Heart right ventricle (tissue), 16 donors: ENCODE data around the gene INTS12. TPM values are rescaled to one million over a fixed set of nuclear protein-coding genes. Genes with fewer than 3 reads are reported as not detected.
"Not testable (repeated sequence)": the region's sequence is repeated elsewhere in the genome, so short reads cannot be mapped to it uniquely, and the experiment has no call there.

Source experiments
- ATAC-seq, 8 donors: fragments of 200-7000 bp; cut with Tn5 transposase; one replicate each; pipeline ENCODE4 v1.9.1; 2020; ENCODE audit warnings: mild to moderate bottlenecking in 8 of 8, moderate library complexity in 8 of 8, moderate number of reproducible peaks in 1 of 8
- DNase-seq, 2 donors: peaks; one replicate each; pipeline ENCODE4 v3.0.0-alpha.2; 2020
- H3K27ac ChIP-seq, 10 donors: fragments of 200-600 bp; sonication (generic) in 2 of 10; one replicate each; pipeline versions ENCODE4 v1.5.0 to v1.8.0; 2020 to 2022; ENCODE audit warnings: mild to moderate bottlenecking in 3 of 10
- H3K27me3 ChIP-seq, 7 donors: fragments of 200-600 bp; one replicate each; pipeline ENCODE4 v1.8.0; 2021 to 2022; ENCODE audit warnings: mild to moderate bottlenecking in 2 of 7
- H3K36me3 ChIP-seq, 9 donors: fragments of 200-600 bp; sonication (generic) in 1 of 9; one replicate each; pipeline versions ENCODE4 v1.5.0 to v1.8.0; 2020 to 2022; ENCODE audit warnings: mild to moderate bottlenecking in 2 of 9
- H3K4me1 ChIP-seq, 9 donors: fragments of 200-600 bp; sonication (generic) in 1 of 9; one replicate each; pipeline versions ENCODE4 v1.5.0 to v1.8.0; 2020 to 2022; ENCODE audit warnings: mild to moderate bottlenecking in 4 of 9
- H3K4me3 ChIP-seq, 10 donors: fragments of 200-600 bp; sonication (generic) in 2 of 10; one replicate each; pipeline versions ENCODE4 v1.5.0 to v1.8.0; 2020 to 2022; ENCODE audit warnings: mild to moderate bottlenecking in 7 of 10, moderate library complexity in 2 of 10
- H3K9me3 ChIP-seq, 11 donors: fragments of 200-600 bp in 10 of 11; sonication (generic) in 2 of 11; one replicate each; pipeline versions ENCODE4 v1.5.0 to v1.8.0; 2013 to 2022; ENCODE audit warnings: mild to moderate bottlenecking in 2 of 11, control low read depth in 1 of 11, moderate library complexity in 1 of 11
- CTCF ChIP-seq, 9 donors: fragments of 200-600 bp; sonication (generic) in 2 of 9; IDR thresholded peaks; one replicate each; pipeline versions ENCODE4 v1.5.0 to v1.8.0; 2021 to 2022; ENCODE audit warnings: antibody characterized with exemption in 9 of 9, mild to moderate bottlenecking in 5 of 9, moderate library complexity in 1 of 9
- WGBS, 2 donors: extraction: QIAGEN DNeasy Blood & Tissue Kit; methylation state at CpG; one replicate each; pipeline ENCODE4 v1.1.7; 2013; ENCODE audit warnings: inconsistent platforms in 1 of 2; 5-methylcytosine and 5-hydroxymethylcytosine counted together
- intact Hi-C, 10 donors: fragments of 100-400 bp; cut with DNase I; formaldehyde crosslinking; loops; one replicate each; pipeline versions ENCODE4 v1.11.1 to v1.14.2; 2022
- polyA plus RNA-seq, 2 donors: library from polyadenylated mRNA; stranded (reverse); fragments of 200-250 nt; gene quantifications; one replicate each; pipeline ENCODE4 v1.2.3, GENCODE V29; 2013
- total RNA-seq, 10 donors: library from RNA; stranded (reverse); fragmentation: NEBNext Ultra II Directional in 3 of 10; extraction: Animal tissue kit (Norgen Biotek cat#: 25700) in 3 of 10; gene quantifications; one replicate each; pipeline versions ENCODE4 v1.2.1 to v1.2.4, GENCODE V29; 2021 to 2023
- donor health status: Arrhythmogenic right ventricular cardiomyopathy.
- donor health status: ischemic (EF 13 %, LVEDD 7.1; RV severe dilation, severe dysfunction).
- donor health status: healthy with polysubstance abuse.
- donor health status: DM: no; HTN: yes; CAD: no.
- donor health status: DM: no; HTN: no; CAD: no.
- donor health status: ischemic (EF 25% LVEDD 6.9; RV normal size, moderate dysfunction).
- donor health status: ischemic (EF 25% LVEDD 5.7; RV mildly dilated, moderate dysfunction).
- donor health status: healthy.
- donor health status: DM: yes; HTN: yes; CAD: no.
- donor health status: Ischemic cardiomyopathy.
- donor health status: ischemic (EF 35%, LVEDD 5.7; RV mildly dilated, moderate dysfunction).
- donor health status: nonischemic (EF 11% LVEDD 7.7; RV severe dilation, severe dysfunction).
- donor health status: DM: yes; HTN: yes; CAD: no.
- donor health status: PGD.
- donor health status: ischemic (EF 29% LVEDD 5.4; RV normal size, mild dysfunction).
- donor health status: nonischemic (EF 23%, LVEDD 6.1; RV moderate dilation, normal function).

Gene INTS12
- total and polyA plus RNA-seq, 12 donors, result 7.8 to 27.5 (median 22.3) TPM

- Histone ChIP-seq H3K27ac (peak overlapping the region in 9 of 10 donors; percentile 77 to 92 (median 85)), H3K4me3 (peak overlapping the region; percentile 68 to 98 (median 86)), H3K27me3 (no peaks in the 10 kb centered on the region), H3K9me3 (no peaks in the 10 kb centered on the region), H3K36me3 (peaks cover 0 to 2% (median 0%) of the 10 kb centered on the region in 9 donors), H3K4me1 (peaks cover 0 to 41% (median 26%) of the 10 kb centered on the region in 9 donors)
- no peak for TF ChIP-seq CTCF (IDR thresholded peaks at IDR 0.05)
- DNase-seq, result peak in 1 of 2 donors; percentile 8
- intact Hi-C loops, result loop anchor here in 2 of 10 donors (10.0 kb wide), 1 partner anchor 564 kb away; the partner anchor contains the start of gene TET2 (in 2 of the 2)
- 0% methylated on average over 11 of the region's 11 CpGs for WGBS, 2 donors
- ATAC-seq, result peak in 7 of 8 donors; percentile 7 to 35 (median 19)
These were observed 577 bp upstream of the INTS12 start for GRCh38 chr4:105709081-105709450.

- Histone ChIP-seq H3K4me1 (peaks cover 0 to 38% (median 26%) of the 10 kb centered on the region in 9 donors), H3K9me3 (no peaks in the 10 kb centered on the region), H3K27me3 (no peaks in the 10 kb centered on the region), H3K36me3 (peaks cover 0 to 15% (median 0%) of the 10 kb centered on the region in 9 donors), H3K27ac (peak overlapping the region in 8 of 10 donors; percentile 77 to 92 (median 86)), H3K4me3 (peak overlapping the region; percentile 68 to 98 (median 86))
- no peak for ATAC-seq
- intact Hi-C loops, result loop anchor here in 2 of 10 donors (10.0 kb wide), 1 partner anchor 563 kb away; the partner anchor contains the start of gene TET2 (in 2 of the 2)
- no peak for TF ChIP-seq CTCF (IDR thresholded peaks at IDR 0.05)
- WGBS, 2 donors, result 24 to 27% methylated on average over 7 of the region's 7 CpGs
- no peak for DNase-seq
These were observed 708 bp downstream of the INTS12 start for GRCh38 chr4:105707782-105708180.

- WGBS, 2 donors, result 91 to 94% methylated on average over 2 of the region's 2 CpGs
These were observed 9.9 kb downstream of the INTS12 start for GRCh38 chr4:105698607-105699006.

GRCh38 chr4:105695832-105696231 lies 12.7 kb downstream of the INTS12 start:
- H3K9me3 ChIP-seq, intact Hi-C loops, ATAC-seq, H3K4me3 ChIP-seq, H3K4me1 ChIP-seq, H3K27ac ChIP-seq, H3K27me3 ChIP-seq, DNase-seq: not testable (repeated sequence)
- H3K36me3 ChIP-seq, result peaks cover 0 to 95% (median 41%) of the 10 kb centered on the region in 9 donors
- WGBS, 2 donors, result 90% methylated on average over 8 of the region's 8 CpGs

More at GRCh38 chr4:105698607-105699006, 9.9 kb downstream of the INTS12 start:
- Histone ChIP-seq H3K4me3 (no peak overlapping the region), H3K4me1 (no peaks in the 10 kb centered on the region), H3K36me3 (peaks cover 0 to 73% (median 23%) of the 10 kb centered on the region in 9 donors), H3K9me3 (no peaks in the 10 kb centered on the region), H3K27me3 (no peaks in the 10 kb centered on the region), H3K27ac (no peak overlapping the region)
- ATAC-seq (no peak), DNase-seq (no peak)
- intact Hi-C loops, result no loop called here
- TF ChIP-seq CTCF (IDR thresholded peaks at IDR 0.05), result no peak

- H3K4me3 ChIP-seq, H3K27me3 ChIP-seq, ATAC-seq, intact Hi-C loops, H3K4me1 ChIP-seq, H3K9me3 ChIP-seq, H3K27ac ChIP-seq, DNase-seq: not testable (repeated sequence)
- WGBS, 2 donors, result 93 to 96% methylated on average over 5 of the region's 5 CpGs
- H3K36me3 ChIP-seq, result peaks cover 0 to 100% (median 40%) of the 10 kb centered on the region in 9 donors
These were observed 13.7 kb downstream of the INTS12 start for GRCh38 chr4:105694812-105695211.
